CD14-positive monocyte (primary cell): ENCODE results near the gene CD4. TPM values are rescaled to one million over a fixed set of nuclear protein-coding genes. Genes with fewer than 3 reads are reported as not detected.

Experiments
- DNase-seq, 3 donors: peaks; one replicate each; pipeline ENCODE4 v3.0.0-alpha.2; 2011 to 2022
- H2AFZ ChIP-seq: 2 replicates; pipeline ENCODE4 v1.6.0; 2012; ENCODE audit warnings: mild to moderate bottlenecking, low read depth, low read length, inconsistent platforms; ENCODE audit not compliant: insufficient read depth, poor library complexity, severe bottlenecking
- H3K27ac ChIP-seq, 2 donors: 1 replicate in 1 of 2; 2 replicates in 1 of 2; pipeline ENCODE4 v1.5.1; 2012 to 2013; ENCODE audit warnings: low read length in 2 of 2, control low read depth in 1 of 2, inconsistent platforms in 1 of 2, low read depth in 1 of 2, mild to moderate bottlenecking in 1 of 2
- H3K27me3 ChIP-seq, 2 donors: one replicate each; pipeline versions ENCODE4 v1.6.0 to v1.6.1; 2011 to 2013; ENCODE audit warnings: low read length in 2 of 2; ENCODE audit not compliant: control insufficient read depth in 2 of 2, insufficient read depth in 2 of 2
- H3K36me3 ChIP-seq, 2 donors: replicated peaks in 1 of 2; 1 replicate in 1 of 2; 2 replicates in 1 of 2; pipeline versions ENCODE4 v1.5.1 to v1.6.1; 2012 to 2013; ENCODE audit warnings: low read length in 2 of 2, control low read depth in 1 of 2, inconsistent platforms in 1 of 2, mild to moderate bottlenecking in 1 of 2; ENCODE audit not compliant: insufficient read depth in 2 of 2, control insufficient read depth in 1 of 2
- H3K4me1 ChIP-seq, 2 donors: 1 replicate in 1 of 2; 2 replicates in 1 of 2; pipeline versions ENCODE4 v1.5.1 to v1.6.1; 2012 to 2013; ENCODE audit warnings: low read length in 2 of 2, control low read depth in 1 of 2, inconsistent platforms in 1 of 2, mild to moderate bottlenecking in 1 of 2, moderate library complexity in 1 of 2; ENCODE audit not compliant: insufficient read depth in 2 of 2, control insufficient read depth in 1 of 2
- H3K4me2 ChIP-seq: replicated peaks from 2 replicates; pipeline ENCODE3; 2012; ENCODE audit warnings: low read length, moderate library complexity, mild to moderate bottlenecking; ENCODE audit not compliant: poor library complexity, severe bottlenecking; ENCODE audit errors: extremely low read depth
- H3K4me3 ChIP-seq, 3 experiments: fragments of 200-600 bp in 1 of 3; sonication (generic) in 1 of 3; replicated peaks in 1 of 3; 1 replicate in 2 of 3; 2 replicates in 1 of 3; pipeline ENCODE4 v1.5.1; 2011 to 2013; ENCODE audit warnings: low read length in 3 of 3, mild to moderate bottlenecking in 3 of 3, control low read depth in 2 of 3, low read depth in 2 of 3, inconsistent platforms in 1 of 3, moderate library complexity in 1 of 3
- H3K79me2 ChIP-seq: 2 replicates; pipeline ENCODE4 v1.6.0; 2012; ENCODE audit warnings: mild to moderate bottlenecking, control low read depth, inconsistent platforms, low read length, moderate library complexity; ENCODE audit not compliant: insufficient read depth
- H3K9ac ChIP-seq: 2 replicates; pipeline ENCODE4 v1.6.0; 2017; ENCODE audit warnings: low read length, mild to moderate bottlenecking; ENCODE audit not compliant: insufficient read depth, poor library complexity, severe bottlenecking
- H3K9me3 ChIP-seq, 2 donors: replicated peaks in 1 of 2; 1 replicate in 1 of 2; 2 replicates in 1 of 2; pipeline versions ENCODE4 v1.5.1 to v1.6.1; 2012 to 2013; ENCODE audit warnings: low read length in 2 of 2, control low read depth in 1 of 2; ENCODE audit not compliant: control insufficient read depth in 1 of 2, insufficient read depth in 1 of 2
- H4K20me1 ChIP-seq: 2 replicates; pipeline ENCODE4 v1.6.0; 2012; ENCODE audit warnings: mild to moderate bottlenecking, low read length, control low read depth, moderate library complexity; ENCODE audit not compliant: insufficient read depth
- H3K27ac Mint-ChIP-seq, 7 donors: one replicate each; pipeline ENCODE4 v1.8.0; 2020; ENCODE audit warnings: mild to moderate bottlenecking in 7 of 7, mixed read lengths in 7 of 7, moderate library complexity in 6 of 7, inconsistent platforms in 2 of 7
- H3K27me3 Mint-ChIP-seq, 3 donors: one replicate each; pipeline ENCODE4 v1.8.0; 2021 to 2022; ENCODE audit warnings: low read depth in 3 of 3, mild to moderate bottlenecking in 3 of 3, mixed read lengths in 3 of 3, moderate library complexity in 3 of 3, inconsistent platforms in 1 of 3
- H3K36me3 Mint-ChIP-seq, 2 donors: one replicate each; pipeline ENCODE4 v1.8.0; 2020; ENCODE audit warnings: mixed read lengths in 2 of 2, inconsistent platforms in 1 of 2, mild to moderate bottlenecking in 1 of 2
- H3K4me1 Mint-ChIP-seq: one replicate; pipeline ENCODE4 v1.8.0; 2020; ENCODE audit warnings: mild to moderate bottlenecking, mixed read lengths
- H3K4me3 Mint-ChIP-seq, 2 donors: one replicate each; pipeline ENCODE4 v1.8.0; 2020; ENCODE audit warnings: mild to moderate bottlenecking in 2 of 2, mixed read lengths in 2 of 2, moderate library complexity in 1 of 2
- H3K9me3 Mint-ChIP-seq, 7 donors: one replicate each; pipeline ENCODE4 v1.8.0; 2020 to 2022; ENCODE audit warnings: mixed read lengths in 7 of 7, mild to moderate bottlenecking in 6 of 7, moderate library complexity in 6 of 7, inconsistent platforms in 2 of 7
- WGBS: methylation state at CpG from one replicate; pipeline ENCODE4 v1.1.5; 2013; ENCODE audit warnings: missing lambda C conversion rate; ENCODE audit not compliant: insufficient coverage; 5-methylcytosine and 5-hydroxymethylcytosine counted together
- intact Hi-C, 2 donors: fragments of 100-400 bp; cut with micrococcal nuclease; formaldehyde crosslinking; loops; one replicate each; pipeline versions ENCODE4 v1.15.0 to v1.15.1; 2023
- polyA plus RNA-seq, 3 donors: library from polyadenylated mRNA; depleted of rRNA in 1 of 3; unstranded in 2 of 3; stranded (reverse) in 1 of 3; fragments of 300-500 nt in 2 of 3; fragments of >200 nt in 1 of 3; fragmentation: Illumina TruSeq in 2 of 3; gene quantifications; 1 replicate in 2 of 3; 2 replicates in 1 of 3; pipeline ENCODE4 v1.2.3, GENCODE V29; 2012 to 2021
- TF ChIP-seq, protein P1 (sequence below): fragments of 200-600 bp; IDR thresholded peaks from one replicate; pipeline ENCODE4 v1.8.0; 2022; ENCODE audit warnings: antibody characterized with exemption, mild to moderate bottlenecking

CD4 gene
- polyA plus RNA-seq, 3 donors: 261 to 371 (median 269) TPM

DNA sequence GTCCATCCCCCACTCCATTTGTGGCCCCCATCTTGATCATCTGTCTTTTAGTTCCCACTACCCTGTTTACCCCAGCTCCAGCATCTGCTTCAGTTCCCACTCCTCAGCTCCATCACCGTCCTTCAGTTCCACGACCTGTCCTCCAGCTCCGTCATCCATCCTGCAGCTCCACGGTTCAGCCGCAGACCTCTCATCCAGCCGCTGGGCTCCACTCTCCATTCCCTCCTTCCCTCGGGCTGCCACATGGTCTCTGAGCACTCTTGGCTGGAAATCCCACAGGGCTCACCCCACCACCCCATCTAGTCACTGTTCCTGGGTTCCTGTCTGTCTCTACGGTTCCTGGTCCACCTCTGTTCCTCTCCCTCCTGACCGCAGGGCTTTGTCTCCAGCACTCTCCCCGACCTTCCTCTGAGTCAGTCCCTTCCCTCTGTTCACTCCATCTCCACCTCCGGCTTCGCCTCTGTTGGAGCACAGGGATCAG lies 35.6 kb downstream of the CD4 start:
- H3K4me3 Mint-ChIP-seq: peak overlapping the region in 1 of 2 donors; percentile 54
- DNase-seq: no peak
- H3K9ac ChIP-seq: no peak overlapping the region

DNA sequence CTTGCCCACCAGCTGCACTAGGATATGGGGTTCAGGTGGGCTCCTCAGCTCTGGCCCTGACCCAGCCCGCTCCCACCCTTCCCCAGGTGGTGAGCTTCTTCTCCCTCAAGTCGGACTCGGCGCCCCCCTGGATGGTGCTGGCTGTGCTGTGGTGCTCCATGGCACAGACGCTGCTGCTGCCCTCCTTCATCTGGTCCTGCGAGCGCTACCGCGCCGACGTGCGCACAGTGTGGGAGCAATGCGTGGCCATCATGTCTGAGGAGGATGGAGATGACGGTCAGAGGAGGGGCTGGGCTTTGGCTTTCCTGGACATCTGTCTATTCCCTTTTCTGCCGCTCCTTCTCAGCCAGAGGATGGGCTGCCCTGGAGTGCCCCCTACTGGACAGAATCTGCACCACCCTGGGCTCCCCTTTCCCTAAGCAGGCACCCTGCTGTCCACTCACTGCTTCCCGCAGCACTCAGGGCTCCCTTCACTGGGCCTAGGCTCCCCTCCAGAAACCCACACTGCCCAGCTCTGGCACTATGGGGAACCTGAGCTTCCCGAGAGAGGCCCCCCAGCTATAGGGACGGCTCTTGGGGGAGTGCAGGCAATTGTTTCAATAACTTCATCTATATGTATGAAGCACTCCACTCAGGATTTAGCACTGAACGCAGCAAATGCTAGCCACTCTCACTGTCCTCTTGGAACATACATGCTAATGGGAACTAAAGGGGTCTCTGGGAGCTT lies 36.2 kb downstream of the CD4 start:
- intact Hi-C loops: loop anchor here (1.0 to 5.0 kb wide), 5 partner anchors 33 to 203 kb away; no protein-coding TSS in a partner anchor
- H3K4me1 Mint-ChIP-seq: peaks cover 49% of the 10 kb centered on the region
- Histone ChIP-seq H4K20me1 (peaks cover 29% of the 10 kb centered on the region), H3K79me2 (peaks cover 5% of the 10 kb centered on the region), H3K4me2 (peak overlapping the region; percentile 8), H3K4me1 (peaks cover 30 to 56% of the 10 kb centered on the region in 2 donors), H3K9me3 (peaks cover 0 to 6% of the 10 kb centered on the region in 2 donors), H3K4me3 (no peak overlapping the region), H3K27ac (no peak overlapping the region), H3K36me3 (no peaks in the 10 kb centered on the region), H3K9ac (no peak overlapping the region), H2AFZ (no peak overlapping the region), H3K27me3 (peaks cover 12 to 50% of the 10 kb centered on the region in 2 donors)
- 23% methylated on average over 9 of the region's 19 CpGs for WGBS
- peak overlapping the region; percentile 51 to 84 for H3K4me3 Mint-ChIP-seq
- H3K27ac Mint-ChIP-seq: peak overlapping the region in 1 of 7 donors; percentile 43
- TF ChIP-seq, protein P1, sequence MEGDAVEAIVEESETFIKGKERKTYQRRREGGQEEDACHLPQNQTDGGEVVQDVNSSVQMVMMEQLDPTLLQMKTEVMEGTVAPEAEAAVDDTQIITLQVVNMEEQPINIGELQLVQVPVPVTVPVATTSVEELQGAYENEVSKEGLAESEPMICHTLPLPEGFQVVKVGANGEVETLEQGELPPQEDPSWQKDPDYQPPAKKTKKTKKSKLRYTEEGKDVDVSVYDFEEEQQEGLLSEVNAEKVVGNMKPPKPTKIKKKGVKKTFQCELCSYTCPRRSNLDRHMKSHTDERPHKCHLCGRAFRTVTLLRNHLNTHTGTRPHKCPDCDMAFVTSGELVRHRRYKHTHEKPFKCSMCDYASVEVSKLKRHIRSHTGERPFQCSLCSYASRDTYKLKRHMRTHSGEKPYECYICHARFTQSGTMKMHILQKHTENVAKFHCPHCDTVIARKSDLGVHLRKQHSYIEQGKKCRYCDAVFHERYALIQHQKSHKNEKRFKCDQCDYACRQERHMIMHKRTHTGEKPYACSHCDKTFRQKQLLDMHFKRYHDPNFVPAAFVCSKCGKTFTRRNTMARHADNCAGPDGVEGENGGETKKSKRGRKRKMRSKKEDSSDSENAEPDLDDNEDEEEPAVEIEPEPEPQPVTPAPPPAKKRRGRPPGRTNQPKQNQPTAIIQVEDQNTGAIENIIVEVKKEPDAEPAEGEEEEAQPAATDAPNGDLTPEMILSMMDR: peak; percentile 95
- peak; percentile 82 for DNase-seq
- H3K36me3 Mint-ChIP-seq: peaks cover 18 to 26% of the 10 kb centered on the region in 2 donors
- H3K9me3 Mint-ChIP-seq: peaks cover 0 to 12% (median 8%) of the 10 kb centered on the region in 7 donors
- H3K27me3 Mint-ChIP-seq: peaks cover 46 to 63% (median 46%) of the 10 kb centered on the region in 3 donors

More for the DNA sequence above, 35.6 kb downstream of the CD4 start:
- Mint-ChIP-seq H3K4me1 (peaks cover 54% of the 10 kb centered on the region), H3K27ac (peak overlapping the region in 1 of 7 donors; percentile 38), H3K9me3 (peaks cover 0 to 12% (median 8%) of the 10 kb centered on the region in 7 donors), H3K36me3 (peaks cover 24 to 30% of the 10 kb centered on the region in 2 donors), H3K27me3 (peaks cover 40 to 57% (median 41%) of the 10 kb centered on the region in 3 donors)
- WGBS: 69% methylated on average over 9 of the region's 12 CpGs
- no peak overlapping the region for H3K4me2 ChIP-seq
- no peak overlapping the region for H2AFZ ChIP-seq
- H3K27ac ChIP-seq: no peak overlapping the region
- TF ChIP-seq, protein P1: no peak
- H3K4me1 ChIP-seq: peaks cover 35 to 62% of the 10 kb centered on the region in 2 donors
- H3K27me3 ChIP-seq: peaks cover 12 to 44% of the 10 kb centered on the region in 2 donors
- intact Hi-C loops: loop anchor here (1.0 to 5.0 kb wide), 6 partner anchors 33 to 208 kb away; no protein-coding TSS in a partner anchor
- H4K20me1 ChIP-seq: peaks cover 29% of the 10 kb centered on the region
- peaks cover 0 to 6% of the 10 kb centered on the region in 2 donors for H3K9me3 ChIP-seq
- H3K4me3 ChIP-seq: no peak overlapping the region
- peaks cover 5% of the 10 kb centered on the region for H3K79me2 ChIP-seq
- H3K36me3 ChIP-seq: peaks cover 3% of the 10 kb centered on the region in 2 donors
